ENCODE measurements around the gene ITIH3.

GRCh38 chr3:52781741-52782140, 12.9 kb upstream of the ITIH3 start:
- TF ChIP-seq, protein P1, sequence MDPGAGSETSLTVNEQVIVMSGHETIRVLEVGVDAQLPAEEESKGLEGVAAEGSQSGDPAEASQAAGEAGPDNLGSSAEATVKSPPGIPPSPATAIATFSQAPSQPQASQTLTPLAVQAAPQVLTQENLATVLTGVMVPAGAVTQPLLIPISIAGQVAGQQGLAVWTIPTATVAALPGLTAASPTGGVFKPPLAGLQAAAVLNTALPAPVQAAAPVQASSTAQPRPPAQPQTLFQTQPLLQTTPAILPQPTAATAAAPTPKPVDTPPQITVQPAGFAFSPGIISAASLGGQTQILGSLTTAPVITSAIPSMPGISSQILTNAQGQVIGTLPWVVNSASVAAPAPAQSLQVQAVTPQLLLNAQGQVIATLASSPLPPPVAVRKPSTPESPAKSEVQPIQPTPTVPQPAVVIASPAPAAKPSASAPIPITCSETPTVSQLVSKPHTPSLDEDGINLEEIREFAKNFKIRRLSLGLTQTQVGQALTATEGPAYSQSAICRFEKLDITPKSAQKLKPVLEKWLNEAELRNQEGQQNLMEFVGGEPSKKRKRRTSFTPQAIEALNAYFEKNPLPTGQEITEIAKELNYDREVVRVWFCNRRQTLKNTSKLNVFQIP (CRISPR knock-in tag; IDR thresholded peaks at IDR 0.05; ENCODE audit: borderline replicate concordance, low read depth): no peak
- TF ChIP-seq ISL1 (CRISPR knock-in tag; IDR thresholded peaks at IDR 0.05) (no peak), ZFP30 (CRISPR knock-in tag; IDR thresholded peaks at IDR 0.05) (no peak), RARB (CRISPR knock-in tag; IDR thresholded peaks at IDR 0.05) (no peak), ZNF70 (CRISPR knock-in tag; IDR thresholded peaks at IDR 0.05) (no peak), ESRRG (CRISPR knock-in tag; IDR thresholded peaks at IDR 0.05) (no peak), ZNF8 (CRISPR knock-in tag; IDR thresholded peaks at IDR 0.05) (no peak), BACH2 (CRISPR knock-in tag; IDR thresholded peaks at IDR 0.05; ENCODE audit: borderline replicate concordance) (no peak), CREB5 (CRISPR knock-in tag; IDR thresholded peaks at IDR 0.05; ENCODE audit: low read depth) (no peak)
- TF ChIP-seq, protein P2, sequence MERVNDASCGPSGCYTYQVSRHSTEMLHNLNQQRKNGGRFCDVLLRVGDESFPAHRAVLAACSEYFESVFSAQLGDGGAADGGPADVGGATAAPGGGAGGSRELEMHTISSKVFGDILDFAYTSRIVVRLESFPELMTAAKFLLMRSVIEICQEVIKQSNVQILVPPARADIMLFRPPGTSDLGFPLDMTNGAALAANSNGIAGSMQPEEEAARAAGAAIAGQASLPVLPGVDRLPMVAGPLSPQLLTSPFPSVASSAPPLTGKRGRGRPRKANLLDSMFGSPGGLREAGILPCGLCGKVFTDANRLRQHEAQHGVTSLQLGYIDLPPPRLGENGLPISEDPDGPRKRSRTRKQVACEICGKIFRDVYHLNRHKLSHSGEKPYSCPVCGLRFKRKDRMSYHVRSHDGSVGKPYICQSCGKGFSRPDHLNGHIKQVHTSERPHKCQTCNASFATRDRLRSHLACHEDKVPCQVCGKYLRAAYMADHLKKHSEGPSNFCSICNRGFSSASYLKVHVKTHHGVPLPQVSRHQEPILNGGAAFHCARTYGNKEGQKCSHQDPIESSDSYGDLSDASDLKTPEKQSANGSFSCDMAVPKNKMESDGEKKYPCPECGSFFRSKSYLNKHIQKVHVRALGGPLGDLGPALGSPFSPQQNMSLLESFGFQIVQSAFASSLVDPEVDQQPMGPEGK (CRISPR knock-in tag; IDR thresholded peaks at IDR 0.05; ENCODE audit: borderline replicate concordance): no peak

All from SK-N-SH treated with all-trans-retinoic acid at 6 μM for 48 hours (cell line).